Astrocyte of the spinal cord (primary cell): ENCODE data around the gene KERA.

Source experiments
- DNase-seq: peaks from one replicate; pipeline ENCODE4 v3.0.0; 2011; ENCODE audit warnings: low read depth, low spot score
- H3K4me3 ChIP-seq: 2 replicates; pipeline ENCODE4 v1.5.1; 2011; ENCODE audit warnings: low read depth, mild to moderate bottlenecking, low read length, moderate library complexity
- in situ Hi-C: cut with HindIII; loops from 2 replicates; pipeline ENCODE4 v1.10.0; 2017; ENCODE audit warnings: low sequenced_read_pairs
- TF ChIP-seq, protein P1 (sequence below): IDR thresholded peaks from 2 replicates; pipeline ENCODE4 v1.5.1; 2012; ENCODE audit warnings: low read depth, mild to moderate bottlenecking, low read length, inconsistent platforms

KERA gene

DNA sequence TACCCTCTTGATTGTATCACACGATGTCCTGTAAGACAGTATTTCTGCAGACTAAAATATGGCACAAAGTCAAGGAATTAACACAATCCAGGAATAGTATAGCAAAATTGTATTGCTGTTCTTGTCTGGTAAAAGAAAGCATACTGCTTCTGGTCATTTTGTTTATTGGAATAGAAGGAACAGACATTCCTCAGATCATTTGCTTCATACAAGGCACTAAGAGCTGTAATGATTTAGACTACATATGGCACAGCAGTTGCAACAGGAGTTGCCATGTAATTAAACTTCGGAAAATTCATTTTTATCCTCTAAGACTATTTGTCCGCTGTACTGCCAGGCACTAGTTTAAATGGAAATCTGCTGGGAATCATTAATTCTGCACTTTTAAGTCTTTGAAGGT lies 7.6 kb upstream of the KERA start:
- no peak for DNase-seq
- in situ Hi-C loops, result no loop called here
- TF ChIP-seq, protein P1, sequence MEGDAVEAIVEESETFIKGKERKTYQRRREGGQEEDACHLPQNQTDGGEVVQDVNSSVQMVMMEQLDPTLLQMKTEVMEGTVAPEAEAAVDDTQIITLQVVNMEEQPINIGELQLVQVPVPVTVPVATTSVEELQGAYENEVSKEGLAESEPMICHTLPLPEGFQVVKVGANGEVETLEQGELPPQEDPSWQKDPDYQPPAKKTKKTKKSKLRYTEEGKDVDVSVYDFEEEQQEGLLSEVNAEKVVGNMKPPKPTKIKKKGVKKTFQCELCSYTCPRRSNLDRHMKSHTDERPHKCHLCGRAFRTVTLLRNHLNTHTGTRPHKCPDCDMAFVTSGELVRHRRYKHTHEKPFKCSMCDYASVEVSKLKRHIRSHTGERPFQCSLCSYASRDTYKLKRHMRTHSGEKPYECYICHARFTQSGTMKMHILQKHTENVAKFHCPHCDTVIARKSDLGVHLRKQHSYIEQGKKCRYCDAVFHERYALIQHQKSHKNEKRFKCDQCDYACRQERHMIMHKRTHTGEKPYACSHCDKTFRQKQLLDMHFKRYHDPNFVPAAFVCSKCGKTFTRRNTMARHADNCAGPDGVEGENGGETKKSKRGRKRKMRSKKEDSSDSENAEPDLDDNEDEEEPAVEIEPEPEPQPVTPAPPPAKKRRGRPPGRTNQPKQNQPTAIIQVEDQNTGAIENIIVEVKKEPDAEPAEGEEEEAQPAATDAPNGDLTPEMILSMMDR, result no peak
- no peak overlapping the region for H3K4me3 ChIP-seq

DNA sequence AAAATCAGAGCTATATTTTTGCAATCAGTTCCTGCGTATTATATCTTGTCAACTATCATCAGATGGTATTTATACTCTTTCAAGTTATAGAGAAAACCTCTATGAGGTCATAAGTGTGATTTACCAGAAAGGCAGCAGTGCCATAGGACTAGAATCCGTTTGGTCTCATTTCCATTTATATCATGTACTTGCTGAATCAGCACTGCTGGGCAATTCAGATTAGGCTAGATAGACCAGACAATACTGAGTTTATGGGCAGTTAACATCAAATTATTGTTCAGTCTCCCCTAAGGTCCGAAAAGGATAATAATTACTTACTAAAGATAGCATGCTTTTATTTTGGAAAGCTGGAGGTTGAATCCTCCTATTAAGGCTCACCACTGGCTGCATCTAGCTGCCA lies 6.8 kb upstream of the KERA start:
- no peak for DNase-seq
- TF ChIP-seq, protein P1, result no peak
- H3K4me3 ChIP-seq, result no peak overlapping the region
- in situ Hi-C loops, result no loop called here

DNA sequence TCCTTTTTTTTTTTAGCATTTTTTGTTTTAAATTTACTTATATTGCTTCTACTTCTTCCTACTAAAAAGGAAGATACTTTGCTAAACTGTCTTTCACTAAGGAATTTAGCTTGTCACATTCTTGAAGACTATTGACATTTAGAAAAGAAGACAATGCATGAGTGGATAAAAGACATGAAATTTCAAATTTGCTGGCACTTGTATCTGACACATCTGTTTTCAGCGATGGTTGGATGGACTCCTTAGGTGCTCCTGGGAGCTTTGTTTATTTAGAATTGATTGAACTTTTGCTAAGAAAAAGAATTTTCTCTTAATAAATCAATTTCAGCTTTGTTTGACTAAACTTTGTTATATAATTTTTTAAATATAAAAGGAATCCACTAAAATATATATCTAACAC lies 3.3 kb upstream of the KERA start:
- no peak overlapping the region for H3K4me3 ChIP-seq
- no peak for DNase-seq
- TF ChIP-seq, protein P1, result no peak
- in situ Hi-C loops, result no loop called here

DNA sequence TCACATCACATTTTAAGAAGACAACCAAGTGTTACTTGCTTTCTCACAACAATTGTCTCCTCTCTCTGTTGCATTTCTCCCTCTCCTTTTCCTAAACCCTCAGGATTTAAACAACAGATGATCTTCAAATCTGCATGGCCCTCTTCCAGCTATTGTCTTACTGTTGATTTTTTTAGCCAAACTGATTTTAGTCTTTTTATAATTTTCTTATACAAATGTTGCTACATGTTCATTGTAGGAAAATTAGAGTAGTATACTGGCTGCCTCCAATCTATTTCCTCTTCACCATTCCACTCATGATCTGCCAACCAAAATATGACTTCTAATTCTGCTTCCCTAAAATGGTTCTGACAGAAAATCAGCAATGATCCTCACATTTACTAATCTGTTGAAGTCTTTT lies 1.4 kb upstream of the KERA start:
- no peak overlapping the region for H3K4me3 ChIP-seq
- in situ Hi-C loops, result no loop called here
- no peak for DNase-seq
- TF ChIP-seq, protein P1, result no peak

DNA sequence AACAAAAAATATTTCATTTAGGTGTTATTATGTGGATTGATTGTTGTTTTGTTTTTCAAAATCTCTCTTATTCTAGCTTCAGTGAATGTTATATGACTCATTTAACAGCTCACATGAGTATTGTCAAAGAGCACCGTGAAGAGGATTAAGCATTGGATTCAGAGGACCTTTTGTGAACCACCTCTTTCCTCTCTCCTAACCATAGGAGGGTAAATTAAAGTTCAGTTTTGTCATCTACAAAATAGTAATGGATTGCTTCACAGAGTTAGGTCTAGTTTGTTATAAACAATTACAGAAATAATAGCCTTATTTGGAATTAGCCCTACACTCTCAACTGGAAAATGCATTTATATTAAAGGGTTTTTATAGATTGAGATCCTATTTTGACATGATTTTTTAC lies 962 bp upstream of the KERA start:
- no peak overlapping the region for H3K4me3 ChIP-seq
- no peak for DNase-seq
- in situ Hi-C loops, result no loop called here
- TF ChIP-seq, protein P1, result no peak

DNA sequence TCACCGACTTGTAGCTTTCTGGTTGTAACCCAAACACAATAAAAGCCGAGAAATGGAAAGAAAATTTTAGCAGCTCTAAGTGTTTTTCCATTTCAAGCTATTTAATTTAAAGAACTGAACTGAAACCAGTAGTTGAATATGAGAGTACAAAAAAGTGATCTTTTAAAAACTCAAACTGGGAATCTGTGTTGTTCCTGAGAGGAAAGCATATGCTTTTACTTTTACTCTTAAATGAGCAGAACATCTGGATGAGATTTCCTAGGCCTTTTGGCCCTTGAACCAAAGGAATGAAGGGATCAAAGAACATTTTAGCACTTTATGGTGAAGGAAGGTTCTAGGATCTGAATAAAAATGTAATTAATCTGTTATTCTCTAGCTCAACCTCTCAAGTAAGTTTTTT lies 1.3 kb downstream of the KERA start:
- DNase-seq, result no peak
- H3K4me3 ChIP-seq, result no peak overlapping the region
- in situ Hi-C loops, result no loop called here
- TF ChIP-seq, protein P1, result no peak

DNA sequence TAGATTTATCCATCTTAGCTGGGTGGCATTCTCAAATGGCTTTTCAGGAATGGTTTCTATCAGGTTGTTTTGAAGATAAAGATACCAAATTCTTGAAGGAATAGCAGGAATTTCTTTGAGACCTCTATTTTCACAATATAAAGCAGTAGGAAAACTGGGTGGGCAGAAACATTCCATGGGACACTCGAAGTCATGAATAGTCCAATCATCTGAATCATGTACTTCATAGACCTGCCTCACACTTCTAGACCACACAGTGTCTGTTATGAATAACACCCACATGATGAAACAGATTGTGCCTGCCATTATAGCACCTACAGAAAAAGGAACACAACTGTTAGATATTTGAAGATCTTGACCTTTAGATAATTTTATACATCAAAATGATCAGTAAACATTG lies 1.8 kb downstream of the KERA start:
- no peak for DNase-seq
- in situ Hi-C loops, result no loop called here
- H3K4me3 ChIP-seq, result no peak overlapping the region
- TF ChIP-seq, protein P1, result no peak
